HG02852 (cell line): ENCODE measurements around the gene SGTA.

Source experiments
- ATAC-seq: cut with Tn5 transposase; IDR thresholded peaks from one replicate; pipeline ENCODE4 v1.9.1; 2021; ENCODE audit warnings: mild to moderate bottlenecking, moderate library complexity; ENCODE audit not compliant: unreplicated experiment

The SGTA gene

DNA sequence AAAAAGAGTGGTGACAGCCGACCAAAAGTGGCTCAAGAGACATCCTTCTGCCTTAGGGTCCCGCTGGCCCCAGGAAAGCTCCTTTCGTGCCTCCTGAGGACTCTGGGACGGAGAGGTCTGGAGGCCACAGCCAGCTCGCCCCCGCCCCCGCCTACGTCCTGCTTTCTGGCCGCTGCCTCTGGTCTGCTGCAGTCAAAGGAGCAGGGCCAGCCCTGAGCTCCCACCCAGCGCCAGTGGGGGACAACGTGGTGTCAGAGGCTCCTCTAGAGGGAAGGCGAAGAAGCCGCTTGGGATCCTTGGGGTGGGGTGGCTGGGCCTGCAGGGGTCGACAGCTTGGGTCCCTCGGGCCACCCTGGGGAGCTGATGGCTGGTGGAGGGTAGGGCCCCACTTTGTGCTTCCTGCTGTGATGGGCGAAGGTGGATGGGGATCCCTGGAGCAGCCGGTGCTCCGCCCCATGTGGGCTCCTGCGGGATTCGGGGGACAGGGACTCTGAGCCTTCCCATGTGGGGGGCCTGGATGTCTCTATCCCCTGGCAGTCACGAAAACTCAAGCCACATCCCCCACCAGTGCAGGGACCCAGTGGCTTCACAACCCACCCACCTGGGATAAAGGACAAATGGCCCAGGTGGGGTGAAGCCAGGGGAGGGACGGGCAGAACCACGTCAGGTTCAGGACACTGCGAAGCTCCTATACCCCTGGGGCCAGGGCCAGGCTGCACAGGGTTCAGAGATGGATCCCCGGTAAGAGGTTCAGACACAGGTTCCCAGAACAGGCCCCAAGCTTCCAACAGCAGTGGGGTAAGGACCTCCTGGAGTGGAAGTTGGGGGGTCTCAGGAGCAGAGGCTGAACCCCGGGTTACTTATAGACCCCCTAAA, 52.9 kb downstream of the SGTA start:
- no peak for ATAC-seq

DNA sequence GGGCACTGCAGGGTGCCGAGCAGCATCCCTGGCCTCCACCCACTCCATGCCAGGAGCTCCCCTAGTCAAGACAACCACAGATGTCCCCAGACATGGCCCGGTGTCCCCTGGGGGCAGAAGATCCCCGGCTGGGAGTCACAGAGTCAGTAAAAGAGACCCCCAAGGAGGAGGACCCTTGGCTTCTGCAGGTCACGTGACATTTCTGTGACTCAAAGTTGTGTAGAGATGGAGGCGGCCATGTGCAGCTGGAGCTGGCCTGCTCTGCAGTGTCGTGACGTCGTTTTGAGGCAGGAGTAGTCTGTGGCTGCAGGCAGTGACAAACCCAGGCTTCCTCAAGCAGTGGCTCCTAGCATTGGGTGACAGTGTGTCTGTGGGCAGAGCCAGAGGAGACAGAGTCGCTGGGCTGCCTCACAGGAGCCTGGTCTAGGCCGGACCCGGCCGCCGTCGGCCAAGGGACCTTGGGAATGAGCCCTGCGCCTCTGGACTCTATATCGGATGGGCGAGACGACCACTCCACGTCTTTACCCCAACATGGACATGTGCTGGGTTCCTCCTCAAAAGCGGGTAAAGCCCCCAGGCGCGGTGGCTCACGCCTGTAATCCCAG, 54.2 kb downstream of the SGTA start:
- no peak for ATAC-seq

DNA sequence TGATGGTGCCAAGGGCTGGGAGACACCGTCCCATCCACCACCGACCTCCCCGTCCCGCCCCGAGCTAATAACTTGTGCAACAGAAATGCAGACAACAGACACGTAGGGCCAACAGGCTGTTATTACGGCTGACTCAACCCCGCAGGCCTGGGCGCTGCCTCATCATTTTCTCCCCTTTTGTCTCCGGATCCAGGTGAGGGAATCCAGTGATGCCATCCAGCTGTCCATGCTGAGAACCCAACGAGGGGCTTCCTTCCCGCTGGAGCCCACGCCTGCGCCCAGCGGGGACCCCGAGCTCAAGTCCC, 55.5 kb downstream of the SGTA start:
- ATAC-seq, result no peak

DNA sequence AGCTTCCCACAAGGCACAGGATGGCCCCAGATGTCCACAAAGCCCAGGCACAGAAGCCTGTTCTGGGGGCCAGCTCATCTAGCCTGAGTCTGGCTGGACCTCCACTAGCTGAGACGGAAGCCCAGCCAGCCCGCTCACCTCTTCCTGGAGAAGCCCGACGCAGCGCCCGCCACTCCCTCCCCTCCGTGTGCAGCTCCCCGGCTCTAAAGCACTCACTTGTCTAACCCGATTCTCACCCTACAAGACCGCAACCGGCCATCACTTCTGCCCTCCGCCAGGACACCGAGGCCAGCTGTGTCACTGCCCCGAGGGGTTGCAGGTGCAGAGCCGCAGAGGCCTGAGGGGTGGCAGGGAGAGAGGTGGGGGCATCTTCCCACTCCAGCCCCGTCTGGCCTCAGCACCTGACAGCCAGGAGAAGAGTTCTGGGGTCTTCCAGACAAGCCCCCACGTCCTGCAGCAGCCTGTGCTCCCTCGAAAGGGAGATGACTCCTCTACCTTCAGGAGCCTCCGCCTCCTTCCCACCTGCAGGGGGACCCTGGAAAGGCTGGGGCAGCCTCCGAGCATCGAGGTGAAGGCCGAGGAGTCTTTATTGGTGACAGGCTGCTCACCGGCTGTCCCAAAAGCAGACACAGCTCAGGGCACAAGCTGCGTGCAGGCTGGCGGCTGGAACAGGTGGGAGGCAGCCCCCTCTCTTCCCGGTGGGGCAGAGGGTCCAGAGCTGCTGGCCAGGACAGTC, 56.0 kb downstream of the SGTA start:
- no peak for ATAC-seq

DNA sequence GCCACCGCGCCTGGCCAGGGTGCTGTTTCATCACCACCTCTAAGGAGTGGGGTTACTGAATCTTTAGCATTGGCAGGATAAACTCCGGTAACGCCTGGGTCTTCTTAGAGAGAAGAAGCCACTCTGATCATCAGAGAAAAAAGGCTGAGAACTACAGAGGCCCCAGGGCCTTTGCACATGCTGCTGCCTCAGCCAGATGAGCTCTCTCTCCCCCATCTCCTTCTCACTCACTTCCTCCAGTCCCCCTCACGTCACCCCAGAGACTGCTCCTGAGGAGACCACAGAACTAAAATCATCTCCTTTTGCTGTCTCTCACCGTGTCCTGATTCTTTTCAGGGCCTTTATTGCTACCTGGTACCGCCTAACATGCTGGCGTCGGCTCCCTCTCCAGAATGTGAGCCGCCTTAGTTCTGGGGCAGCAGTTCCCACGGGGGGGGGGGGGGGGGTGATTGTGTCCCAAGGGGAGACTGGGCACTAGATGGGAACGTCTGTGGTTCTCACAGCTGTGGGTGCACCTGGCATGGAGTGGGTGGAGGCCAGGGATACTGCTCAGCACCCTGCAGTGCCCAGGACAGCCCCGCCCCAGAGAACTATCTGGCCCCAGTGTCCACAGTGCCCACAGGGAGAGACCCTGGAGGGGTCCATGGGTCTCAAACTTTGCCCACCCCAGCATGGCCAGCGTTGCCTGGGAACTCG, 56.8 kb downstream of the SGTA start:
- no peak for ATAC-seq

DNA sequence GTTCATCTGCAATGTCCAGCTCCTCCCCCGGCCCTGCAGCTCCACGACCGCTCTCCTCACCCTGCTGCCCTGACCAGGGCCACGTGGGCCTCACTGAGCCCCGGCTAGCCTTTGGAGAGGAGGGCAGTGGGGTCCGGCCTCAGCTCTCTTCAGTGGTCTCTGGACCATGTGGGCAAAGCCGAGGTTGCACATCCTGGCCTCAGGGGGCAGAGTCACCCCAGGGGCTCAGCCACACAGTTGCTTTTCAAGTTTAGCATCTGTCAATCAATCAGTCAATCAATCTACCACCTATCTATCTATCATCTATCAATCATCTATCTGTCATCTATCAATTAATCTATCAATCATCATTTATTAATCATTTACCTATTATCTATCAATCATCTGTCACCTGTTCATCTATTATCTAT, 58.9 kb downstream of the SGTA start:
- ATAC-seq, result no peak

DNA sequence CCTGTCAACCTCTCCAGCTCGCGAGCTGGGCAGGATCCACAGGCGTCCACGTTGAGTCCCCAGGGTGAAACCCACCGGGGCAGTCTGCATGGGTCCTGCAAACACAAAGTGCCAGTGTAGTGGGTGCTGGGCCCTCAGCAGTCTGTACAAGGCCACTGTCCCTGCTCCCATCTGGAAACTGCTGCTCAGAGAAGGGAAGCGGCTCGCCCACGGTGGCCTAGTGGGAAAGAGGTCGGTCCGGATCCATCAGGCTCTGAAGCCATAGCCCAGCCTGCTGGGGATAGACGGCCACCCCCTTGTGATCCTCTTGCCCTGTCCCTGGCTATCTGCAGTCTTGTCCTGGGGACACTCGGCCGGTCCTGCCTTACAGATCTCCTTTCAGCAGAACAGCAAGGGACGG, 59.3 kb downstream of the SGTA start:
- ATAC-seq, result no peak

DNA sequence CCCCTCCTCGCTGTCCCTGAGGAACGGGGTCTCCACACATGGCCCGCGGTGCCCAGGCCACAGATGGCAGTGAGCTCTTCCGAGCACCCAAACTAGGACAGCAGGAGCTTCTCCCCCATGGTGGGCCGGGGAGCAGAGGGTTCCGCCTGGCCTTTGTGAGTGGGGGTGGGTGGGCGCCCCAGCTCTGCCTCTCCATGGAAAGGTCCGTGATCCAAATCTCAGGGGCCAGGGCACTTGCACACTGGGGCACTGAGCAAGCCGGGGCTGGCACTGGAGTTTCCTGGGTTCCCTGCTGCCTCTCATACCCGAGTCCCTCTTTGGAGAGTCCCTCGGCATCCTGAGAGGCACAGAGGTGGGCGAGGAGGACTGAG, 59.7 kb downstream of the SGTA start:
- ATAC-seq, result no peak

DNA sequence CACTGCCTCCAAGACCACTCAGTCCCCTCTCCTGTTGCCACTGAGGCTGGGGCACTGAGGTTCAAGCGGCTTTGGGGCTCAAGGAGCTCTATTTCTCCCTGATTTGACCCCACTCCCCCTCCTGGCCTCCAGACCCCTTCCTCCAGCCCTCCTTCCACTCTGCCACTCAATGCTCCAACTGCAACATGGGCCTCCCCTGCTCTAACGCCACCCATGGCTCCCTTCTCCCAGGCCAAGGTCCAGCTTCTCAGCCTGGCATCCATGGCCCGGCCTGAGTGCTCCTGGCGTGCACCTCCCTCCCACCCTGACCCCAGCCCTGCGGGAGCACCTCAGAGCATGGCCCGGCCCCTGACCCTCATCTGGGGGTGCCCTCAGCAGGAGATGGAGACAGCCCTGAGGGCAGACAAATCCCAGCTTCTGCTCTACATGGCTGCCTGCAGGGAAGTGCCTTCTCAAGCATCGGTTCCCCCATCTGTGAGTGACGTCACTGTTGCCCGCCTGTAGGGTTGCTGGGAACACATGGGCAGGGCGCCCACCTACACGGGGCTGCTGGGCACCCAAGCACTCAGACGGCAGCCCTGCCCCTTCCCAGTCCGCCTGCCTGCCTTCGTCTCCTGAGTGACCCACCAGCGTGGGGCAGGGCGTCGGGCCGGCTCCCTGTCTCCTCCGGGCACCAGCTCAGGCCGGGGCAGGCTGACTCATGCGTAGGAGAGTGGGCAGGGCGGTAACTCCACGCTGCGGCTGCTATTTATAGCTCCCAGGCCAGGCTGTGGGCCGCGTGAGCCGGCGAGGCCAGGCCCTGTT, 60.3 kb downstream of the SGTA start:
- no peak for ATAC-seq

DNA sequence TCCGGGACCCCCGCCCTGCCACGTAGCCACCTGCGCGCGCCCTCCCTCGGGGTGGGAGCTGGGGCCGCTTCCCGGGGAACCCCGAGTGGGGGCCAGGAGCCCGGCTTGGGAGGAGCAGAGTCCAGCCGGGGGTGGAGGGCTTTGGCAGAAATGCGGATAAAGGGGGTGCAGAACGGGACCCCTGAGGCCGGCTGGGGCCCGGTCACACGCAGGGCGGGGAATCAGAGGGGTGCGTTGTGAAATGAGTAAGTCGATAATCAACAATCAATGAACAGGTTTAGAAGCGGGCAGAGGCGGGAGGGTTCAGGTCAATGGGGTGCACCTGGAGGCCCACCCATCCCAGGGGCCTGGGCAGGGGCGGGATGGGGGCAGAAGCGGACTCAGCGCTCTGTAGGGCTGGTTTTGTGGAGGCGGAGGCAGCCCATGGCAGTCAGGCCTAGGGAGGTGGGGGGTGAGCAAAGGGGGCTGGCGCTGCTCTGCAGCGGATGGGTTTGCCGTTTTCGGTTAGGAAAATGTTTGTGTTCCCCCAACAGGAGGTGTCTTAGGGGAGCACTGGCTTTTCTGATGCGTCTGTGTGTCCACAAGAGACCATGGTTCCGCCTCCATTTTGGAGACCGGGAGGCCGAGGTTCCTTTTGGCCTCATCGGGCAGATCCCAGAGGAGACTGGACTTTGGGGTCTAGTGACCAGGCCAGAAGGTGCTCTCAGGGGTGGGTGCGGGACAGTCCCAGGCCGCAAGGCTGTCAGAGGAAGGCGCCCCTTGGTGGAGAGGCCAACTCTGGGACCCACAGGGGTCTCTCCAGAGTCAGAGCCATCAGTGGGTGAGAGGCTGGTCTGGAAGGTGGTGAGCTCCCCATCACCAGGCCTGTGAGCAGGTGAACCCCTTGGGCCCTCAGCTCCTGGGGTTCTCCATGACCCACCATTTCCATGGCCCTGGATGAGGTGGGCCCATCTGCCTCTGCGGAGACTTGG, 61.2 kb downstream of the SGTA start:
- no peak for ATAC-seq

DNA sequence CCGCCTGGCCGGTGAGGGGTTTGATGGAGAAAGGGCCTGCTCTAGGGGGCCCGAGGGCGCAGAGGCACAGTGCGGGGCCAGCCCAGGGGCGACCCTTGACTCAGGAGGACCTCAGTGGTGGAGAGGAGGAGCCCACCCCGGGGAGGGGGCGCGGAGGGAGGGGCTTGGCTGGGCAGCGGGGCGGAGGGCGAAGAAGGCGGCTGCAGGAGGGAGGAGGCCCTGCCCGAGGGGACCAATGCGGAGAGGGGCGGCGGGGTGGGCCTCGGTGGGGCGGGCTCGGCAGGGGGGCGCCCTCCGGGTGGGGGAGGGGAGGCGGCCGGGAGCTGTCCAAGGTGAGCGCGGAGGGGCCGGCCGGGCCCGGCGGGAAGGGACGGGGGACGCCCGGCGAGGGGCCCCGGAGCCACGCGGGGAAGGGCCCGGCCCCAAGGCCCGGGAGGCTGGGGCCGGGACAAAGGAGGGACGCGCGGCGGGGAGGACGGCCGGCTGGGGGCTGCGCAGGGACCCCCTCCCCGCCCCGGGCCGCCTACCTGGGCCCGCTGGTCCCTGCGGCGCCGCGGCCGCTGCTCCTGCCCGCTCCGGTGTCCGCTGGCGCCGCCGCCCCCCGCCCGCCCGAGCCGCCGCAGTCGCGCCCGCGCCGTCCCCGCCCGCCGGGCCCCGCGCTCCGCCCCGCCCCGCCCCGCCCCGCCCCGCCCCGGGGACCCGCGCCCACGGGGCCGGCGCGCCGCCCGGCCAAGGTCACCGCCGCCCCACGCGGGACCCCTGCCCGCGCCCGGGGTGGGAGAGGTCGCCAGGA, 62.1 kb downstream of the SGTA start, which contains the start of gene DIRAS1:
Gene DIRAS1, minus strand, starts transcription at position 596 of the 793 bp plus-strand sequence. CDS start 3,566 bp downstream, outside the sequence.
- ATAC-seq, result no peak

DNA sequence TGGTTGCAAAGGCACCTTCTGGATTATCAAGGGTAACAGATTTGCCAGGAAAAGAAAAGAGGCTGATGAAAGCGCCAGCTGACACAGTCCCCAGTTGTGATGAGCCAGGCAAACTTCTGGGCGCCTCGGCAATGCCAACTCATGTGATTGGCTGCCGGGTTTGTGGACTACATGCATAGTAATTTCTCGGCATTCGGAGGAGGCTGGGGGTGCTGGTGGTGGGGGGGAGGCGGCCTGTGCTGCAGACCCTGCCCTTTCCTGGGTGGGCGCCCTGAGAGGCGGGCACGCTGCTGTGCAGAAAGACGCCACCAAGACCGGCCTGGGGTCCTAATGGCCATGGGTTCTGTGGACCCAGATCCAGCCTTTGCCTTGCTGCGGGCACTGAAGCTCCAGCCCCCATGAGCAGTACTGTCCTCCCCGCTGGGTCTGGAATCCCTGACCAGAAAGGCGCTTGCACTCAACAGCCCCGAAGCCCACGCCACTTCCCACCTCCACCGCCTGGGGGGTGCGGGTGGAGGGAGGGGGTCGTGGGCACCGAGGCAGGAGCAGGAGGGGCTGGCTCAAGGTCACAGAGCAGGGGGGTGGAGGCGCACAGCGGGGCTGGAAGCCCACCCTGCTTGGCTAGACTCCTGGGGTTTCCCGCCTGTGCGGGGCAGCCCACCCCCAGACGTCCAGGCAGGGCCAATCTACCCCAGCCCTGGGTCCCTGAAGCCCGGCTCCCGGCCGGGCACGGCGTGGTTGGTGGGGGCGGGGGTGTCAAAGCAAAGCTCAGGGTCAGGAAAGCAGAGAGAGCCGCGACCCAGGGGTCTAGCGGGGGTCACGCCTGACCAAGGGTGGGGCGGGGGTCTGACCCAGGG, 62.9 kb downstream of the SGTA start:
- no peak for ATAC-seq

DNA sequence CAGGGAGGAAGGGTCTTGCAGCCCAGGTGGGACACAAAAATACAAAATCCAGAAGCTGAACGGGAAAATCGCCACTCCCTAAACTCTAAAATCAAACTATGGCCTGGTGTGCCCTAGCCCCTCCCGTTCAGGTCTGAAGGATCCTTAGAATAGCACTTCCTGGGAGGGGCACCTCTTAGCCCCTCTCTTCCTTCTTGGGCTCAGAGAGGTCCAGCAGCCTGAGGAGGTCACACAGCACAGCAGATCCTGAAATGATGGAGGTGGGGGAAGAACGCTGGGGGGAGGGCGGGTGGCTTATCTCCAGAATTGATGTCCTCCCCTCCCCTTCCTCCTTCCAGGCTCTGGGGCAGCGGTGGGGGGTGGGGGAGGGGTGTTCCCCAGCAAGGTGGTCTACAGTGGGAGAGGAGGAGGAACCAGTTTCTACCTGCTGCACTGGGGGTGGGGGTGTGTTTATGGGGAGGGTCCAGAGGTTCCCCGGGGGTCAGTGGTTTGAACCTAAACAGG, 63.8 kb downstream of the SGTA start:
- ATAC-seq, result no peak

DNA sequence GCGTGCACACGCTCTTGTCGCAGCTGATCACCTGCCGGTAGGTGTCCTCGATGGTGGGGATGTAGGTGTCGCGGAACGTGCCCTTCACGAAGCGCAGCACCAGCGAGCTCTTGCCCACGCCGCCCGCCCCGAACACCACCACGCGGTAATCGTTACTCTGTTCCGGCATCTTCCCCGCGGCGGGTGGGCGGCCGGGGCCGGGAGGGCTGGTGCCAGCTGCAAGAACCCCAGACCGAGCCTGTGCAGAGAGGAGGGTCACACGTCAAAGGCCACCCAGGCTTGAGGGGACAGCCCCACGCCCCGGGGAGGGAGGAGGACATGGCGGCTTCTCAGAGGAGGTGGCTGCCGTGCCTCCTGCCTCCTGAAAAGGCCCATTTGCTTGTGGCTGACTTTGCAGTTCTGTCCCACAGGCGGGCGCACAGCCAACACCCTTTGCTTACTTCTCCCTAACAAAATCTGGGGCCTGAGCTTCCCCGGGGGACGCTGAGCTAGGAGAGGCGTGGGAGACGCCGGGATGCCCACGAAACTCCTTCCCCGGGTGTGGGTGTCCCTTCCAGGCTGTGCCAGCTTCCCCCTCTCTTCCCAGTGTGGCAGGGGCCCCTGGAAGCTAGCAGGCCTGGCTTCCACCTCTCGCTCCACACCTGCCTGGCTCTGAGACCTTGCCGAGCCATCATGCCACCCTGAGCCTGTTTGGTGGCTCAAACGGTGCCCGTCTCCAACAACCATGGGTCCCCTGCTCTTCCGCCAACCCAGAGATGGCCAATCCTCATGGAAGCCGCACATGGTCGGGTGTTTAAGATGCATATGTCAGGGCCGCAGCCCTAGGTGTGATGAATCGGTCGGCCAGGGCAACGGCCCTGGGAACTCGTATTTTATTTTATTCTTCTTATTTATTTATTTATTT, 65.2 kb downstream of the SGTA start:
- ATAC-seq, result no peak

DNA sequence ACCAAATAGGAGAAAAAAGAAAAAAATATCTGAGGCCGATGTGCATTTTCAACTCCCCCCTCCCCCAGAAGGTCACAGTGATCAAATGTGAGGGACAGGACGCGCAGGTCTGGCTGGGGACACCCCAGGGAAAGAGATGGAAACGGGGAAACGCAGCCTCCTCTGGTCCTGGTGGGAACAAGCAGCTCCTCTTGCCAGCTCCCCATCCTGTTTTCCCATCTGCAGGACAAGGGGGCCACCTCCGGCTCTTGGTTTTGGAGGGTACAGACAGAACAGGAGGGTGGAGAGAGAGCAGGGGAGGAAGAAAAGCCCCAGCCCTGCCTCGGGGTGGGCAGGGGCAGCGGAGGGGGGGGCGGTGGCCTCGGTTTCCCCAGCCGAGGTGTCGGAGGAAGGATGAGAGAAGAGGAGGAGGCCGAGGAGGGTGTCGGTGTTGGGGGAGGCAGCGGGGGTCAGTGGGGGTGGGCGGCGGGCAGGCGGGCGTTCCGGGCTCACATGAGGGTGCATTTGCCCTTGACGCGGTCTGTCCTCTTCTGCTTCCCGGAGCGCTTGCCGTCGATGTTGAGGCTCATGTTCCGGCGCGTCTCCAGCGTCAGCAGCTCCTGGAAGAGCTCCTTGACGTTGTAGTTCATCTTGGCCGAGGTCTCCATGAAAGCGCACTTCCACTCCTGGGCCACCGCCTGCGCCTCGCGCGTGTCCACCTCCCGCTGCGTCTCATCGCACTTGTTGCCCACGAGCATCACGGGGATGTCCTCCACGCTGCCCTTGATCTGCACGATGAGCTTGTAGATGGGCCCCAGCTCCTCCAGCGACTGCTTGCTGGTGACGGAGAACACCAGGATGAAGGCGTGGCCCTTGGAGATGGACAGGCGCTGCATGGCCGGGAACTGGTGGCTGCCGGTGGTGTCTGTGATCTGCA, 66.1 kb downstream of the SGTA start:
- no peak for ATAC-seq
